Forelimb muscle (tissue), 1 donor: ENCODE measurements around the gene LIN7B. TPM values are rescaled to one million over a fixed set of nuclear protein-coding genes. Genes with fewer than 3 reads are reported as not detected.
A peak's percentile ranks its signal among the peaks of the same experiment; 100 is the strongest.
"Not testable (repeated sequence)": the region's sequence is repeated elsewhere in the genome, so short reads cannot be mapped to it uniquely, and the experiment has no call there.

ENCODE experiments used
- DNase-seq: peaks from one replicate; pipeline ENCODE4 v3.0.0-alpha.2; 2013; ENCODE audit warnings: low read depth
- polyA plus RNA-seq: library from polyadenylated mRNA; unstranded; fragments of 120-200 nt; gene quantifications from one replicate; pipeline ENCODE4 v1.2.1, GENCODE V29; 2013; ENCODE audit not compliant: insufficient read length

LIN7B gene
- polyA plus RNA-seq, 1 donor = 16.1 TPM

DNA sequence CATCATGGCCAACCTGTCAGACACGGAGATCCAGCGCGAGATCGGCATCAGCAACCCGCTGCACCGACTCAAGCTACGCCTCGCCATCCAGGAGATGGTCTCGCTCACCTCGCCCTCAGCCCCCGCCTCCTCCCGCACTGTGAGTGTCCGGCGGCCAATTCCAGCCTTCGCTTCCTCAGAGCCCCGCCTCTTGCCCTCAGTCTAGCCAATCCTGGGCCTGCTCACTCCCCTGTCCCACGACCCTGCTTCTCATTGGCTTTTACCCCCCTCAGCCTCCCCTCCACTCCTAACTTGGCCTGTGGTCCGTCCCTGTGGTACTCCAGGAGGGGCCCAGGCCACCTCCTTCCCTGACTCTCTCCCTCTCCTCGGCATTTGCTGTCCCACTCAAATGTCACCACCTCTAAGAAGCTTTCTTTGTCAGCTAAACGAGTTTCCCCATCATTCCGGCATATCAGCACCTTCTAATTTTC, 28.7 kb downstream of the LIN7B start:
- DNase-seq = no peak

- no peak for DNase-seq
Measured at GRCh38 chr19:49145573-49146407, 31.6 kb downstream of the LIN7B start.

- DNase-seq = not testable (repeated sequence)
Measured at GRCh38 chr19:49146408-49146770, 32.2 kb downstream of the LIN7B start.

DNA sequence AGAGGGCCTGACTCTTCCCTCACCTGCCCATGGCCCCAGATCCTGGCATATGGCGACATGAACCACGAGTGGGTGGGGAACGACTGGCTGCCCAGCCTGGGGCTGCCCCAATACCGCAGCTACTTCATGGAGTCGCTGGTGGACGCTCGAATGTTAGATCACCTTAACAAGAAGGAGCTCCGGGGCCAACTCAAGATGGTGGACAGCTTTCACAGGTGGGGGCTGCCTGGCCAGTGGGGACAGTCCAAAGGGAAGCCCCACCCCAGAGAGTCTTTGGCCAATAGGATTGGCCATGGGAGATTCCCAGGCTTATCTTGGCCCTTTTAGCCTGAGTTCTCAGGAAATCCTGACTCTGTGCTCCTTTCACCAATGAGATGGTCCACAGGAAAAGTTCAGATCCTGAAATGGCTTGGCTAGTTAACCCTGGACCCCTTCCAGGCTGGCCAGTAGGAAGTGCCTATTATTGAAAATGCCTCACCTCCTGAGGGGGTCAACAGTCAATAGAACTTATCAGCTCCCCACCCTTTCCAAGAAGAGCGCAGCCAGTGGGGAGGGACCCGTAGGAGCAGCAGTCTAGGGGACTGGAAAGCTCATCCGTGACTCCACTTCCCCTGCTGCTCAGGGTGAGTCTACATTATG, 34.0 kb downstream of the LIN7B start:
- DNase-seq = no peak

- peak; percentile 68 for DNase-seq
Measured at GRCh38 chr19:49148784-49149651, 34.8 kb downstream of the LIN7B start.

GRCh38 chr19:49149652-49150105, 35.5 kb downstream of the LIN7B start:
- peak; percentile 68 for DNase-seq

DNA sequence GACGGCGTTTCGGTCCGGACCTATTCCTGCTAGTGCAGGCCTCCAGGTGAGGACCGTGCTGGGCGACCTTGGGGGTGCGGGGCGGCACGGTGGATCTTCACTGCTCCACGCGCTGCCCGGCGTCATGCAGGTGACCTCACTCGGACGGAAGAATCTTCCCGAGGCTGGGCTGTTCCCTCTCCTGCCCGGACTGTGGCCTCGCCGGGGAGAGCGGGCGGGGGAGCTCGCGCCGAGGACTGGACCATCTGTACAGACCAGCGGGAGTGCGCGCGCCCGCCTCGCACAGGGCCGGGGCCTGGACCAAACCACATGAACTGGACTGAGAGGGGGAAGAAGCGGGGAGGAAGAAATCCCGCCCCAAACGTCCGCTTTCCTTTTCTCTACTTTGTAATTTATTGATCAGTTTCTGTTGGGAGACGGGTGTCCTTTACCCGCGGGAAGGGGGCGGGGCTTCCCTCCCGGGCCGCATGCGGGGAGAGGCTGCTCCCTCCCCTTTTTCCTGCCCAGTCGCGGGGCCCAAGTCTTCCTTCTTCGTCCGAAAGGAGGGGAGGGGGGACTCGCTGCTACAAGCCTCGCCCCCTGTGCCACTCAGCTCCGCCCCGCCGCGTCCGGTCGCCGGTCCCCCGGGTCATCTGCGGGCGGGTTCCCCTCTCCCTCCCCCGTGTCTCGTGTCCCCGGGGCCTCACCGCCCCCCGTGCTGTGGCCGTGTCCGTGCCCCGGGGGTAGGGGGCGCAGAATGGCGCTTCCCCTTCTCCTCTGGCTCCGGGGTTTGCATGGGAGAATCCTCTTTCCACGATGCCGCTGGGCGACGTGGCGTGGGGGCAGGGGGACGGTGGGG, 36.2 kb downstream of the LIN7B start:
- DNase-seq = peak; percentile 68

DNA sequence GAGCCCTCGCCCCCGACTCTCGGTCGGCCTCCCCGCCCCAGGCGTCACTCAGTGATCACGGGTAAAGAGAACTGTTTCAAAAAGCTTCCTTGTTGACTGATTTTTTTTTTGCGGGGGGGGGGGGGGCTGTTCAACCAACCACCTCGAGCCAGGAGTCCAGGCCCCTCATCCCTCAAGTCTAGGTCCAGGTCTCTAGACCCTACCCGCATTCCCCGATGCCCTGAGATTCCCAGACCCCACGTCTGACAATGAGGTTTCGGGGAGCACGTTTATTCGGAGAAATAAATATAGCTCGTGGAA, 36.7 kb downstream of the LIN7B start:
- no peak for DNase-seq

DNA sequence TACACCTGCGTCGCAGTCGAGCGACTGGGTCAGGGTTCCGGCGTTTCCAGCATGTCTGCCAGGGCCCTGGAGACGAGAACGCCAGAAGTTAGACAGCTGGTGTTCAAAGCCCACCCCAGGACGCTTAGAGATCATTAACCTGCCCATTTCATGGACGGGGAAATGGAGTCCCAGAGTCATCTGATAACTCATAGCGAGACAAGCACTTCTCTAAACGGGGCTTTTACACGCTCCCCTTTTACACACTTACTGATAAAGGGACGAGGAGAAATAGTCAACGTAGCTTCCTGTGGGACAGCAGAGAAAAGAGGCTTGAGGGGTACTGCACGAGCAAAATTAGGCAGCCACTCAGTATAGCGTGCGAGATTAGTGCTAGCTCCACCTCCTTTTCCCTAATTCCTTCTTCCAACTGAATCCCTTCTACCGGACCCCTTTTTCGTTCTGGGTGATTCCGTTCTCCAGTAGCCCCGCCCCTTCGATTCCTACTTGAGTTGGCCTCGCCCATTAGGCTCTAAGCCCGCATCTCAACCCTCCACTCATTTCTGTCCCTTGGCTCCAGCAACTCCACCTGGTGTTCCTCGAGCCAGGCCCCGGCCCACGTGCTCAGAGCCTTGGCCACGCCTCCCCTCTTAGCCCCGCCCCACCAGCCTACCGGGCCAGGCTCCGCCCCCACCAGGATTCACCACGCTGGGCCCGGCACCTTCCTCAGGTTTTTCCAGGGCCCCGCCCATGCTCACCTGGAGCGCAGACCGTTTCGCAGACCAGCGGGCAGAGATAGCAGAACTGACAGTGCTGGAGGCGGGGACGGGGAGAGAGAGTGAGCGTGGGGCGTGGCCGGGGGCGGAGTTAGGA, 37.3 kb downstream of the LIN7B start:
- DNase-seq = no peak

- no peak for DNase-seq
Measured at GRCh38 chr19:49152119-49152550, 38.0 kb downstream of the LIN7B start.

- DNase-seq = no peak
Measured at GRCh38 chr19:49153167-49153809, 39.1 kb downstream of the LIN7B start.

DNA sequence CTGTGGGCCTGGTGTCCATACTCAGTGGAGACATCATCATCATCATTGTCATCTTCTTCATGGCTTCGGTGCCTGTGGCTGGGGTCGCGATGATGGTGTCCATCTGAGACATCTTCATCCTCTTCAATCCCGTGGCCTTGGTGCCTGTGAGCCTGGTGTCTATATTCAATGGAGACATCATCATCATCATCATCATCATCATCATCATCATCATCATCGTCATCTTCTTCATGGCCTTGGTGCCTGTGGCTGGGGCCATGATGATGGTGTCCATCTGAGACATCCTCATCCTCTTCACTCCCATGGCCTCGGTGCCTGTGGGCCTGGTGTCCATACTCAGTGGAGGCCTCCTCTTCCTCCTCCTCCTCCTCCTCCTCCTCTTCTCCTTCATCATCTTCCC, 40.1 kb downstream of the LIN7B start:
- no peak for DNase-seq

GRCh38 chr19:49155005-49155819, 41.0 kb downstream of the LIN7B start, which contains the start of gene HRC:
Gene HRC, minus strand, starts transcription at chr19:49155396. Its CDS starts 159 bp downstream, at chr19:49155237.
- no peak for DNase-seq

GRCh38 chr19:49155820-49156346, 41.7 kb downstream of the LIN7B start:
- DNase-seq = no peak

- DNase-seq = no peak
Measured at GRCh38 chr19:49157445-49158224, 43.5 kb downstream of the LIN7B start, which contains the start of gene TRPM4. Gene TRPM4, plus strand, starts transcription at chr19:49157792. Its CDS starts 75 bp downstream, at chr19:49157867.

DNA sequence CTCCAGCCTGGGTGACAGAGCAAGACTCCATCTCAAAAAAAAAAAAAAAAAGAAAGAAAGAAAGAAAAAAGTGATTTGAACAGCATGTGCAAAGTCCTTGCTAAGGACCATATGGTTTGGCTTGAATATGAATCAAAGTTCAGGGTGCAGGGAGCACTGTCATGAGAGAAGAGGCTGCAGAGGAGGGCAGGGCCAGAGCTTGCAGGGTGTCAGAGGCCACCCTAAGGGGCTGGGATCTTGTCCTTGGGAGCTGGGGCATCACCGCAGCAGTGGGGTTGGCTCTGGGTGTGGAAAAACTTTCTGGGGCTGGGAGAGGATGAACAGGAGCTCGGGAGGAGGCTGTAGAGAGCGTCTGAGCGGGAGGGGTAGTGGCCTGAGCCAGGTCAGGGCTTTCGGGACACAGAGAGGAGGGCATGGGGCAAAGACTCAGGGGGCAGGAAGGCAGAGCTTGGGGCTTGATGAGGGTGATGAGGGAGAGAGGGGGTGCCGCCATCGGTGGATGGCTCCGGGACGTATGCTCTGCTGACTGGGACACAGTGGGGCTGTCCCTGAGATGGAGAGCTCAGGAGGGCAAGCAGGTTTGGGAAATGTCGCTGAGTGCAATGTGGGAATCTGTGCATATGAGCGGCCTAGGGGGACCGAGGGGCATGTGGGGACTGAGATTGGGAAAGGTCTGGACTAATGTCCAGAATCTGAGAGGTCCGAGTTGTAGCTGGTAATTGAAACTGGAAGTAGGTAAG, 46.5 kb downstream of the LIN7B start:
- no peak for DNase-seq

DNA sequence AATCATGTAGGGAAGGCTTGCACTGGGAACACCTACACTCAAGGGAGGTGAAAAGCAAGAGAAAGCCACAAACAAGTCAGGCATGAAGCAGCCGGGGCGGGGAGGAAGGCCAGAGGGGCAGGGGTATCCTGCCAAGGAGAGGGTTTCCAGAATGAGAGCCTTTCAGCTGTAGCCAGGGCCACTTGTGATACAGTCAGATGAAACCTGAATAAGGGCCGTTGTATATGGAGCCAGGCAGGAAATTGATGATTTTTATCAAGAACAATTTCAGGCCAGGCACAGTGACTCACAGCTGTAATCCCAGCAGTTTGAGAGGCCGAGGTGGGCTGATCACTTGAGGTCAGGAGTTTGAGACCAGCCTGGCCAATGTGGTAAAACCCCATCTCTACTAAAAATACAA, 47.8 kb downstream of the LIN7B start:
- DNase-seq = no peak
